GM21381 (cell line): Measurements from ENCODE around the gene TOMM7.

ENCODE experiments used
- ATAC-seq: cut with Tn5 transposase; IDR thresholded peaks from one replicate; pipeline ENCODE4 v1.9.1; 2021; ENCODE audit warnings: mild to moderate bottlenecking, moderate library complexity; ENCODE audit not compliant: unreplicated experiment

Gene TOMM7

DNA sequence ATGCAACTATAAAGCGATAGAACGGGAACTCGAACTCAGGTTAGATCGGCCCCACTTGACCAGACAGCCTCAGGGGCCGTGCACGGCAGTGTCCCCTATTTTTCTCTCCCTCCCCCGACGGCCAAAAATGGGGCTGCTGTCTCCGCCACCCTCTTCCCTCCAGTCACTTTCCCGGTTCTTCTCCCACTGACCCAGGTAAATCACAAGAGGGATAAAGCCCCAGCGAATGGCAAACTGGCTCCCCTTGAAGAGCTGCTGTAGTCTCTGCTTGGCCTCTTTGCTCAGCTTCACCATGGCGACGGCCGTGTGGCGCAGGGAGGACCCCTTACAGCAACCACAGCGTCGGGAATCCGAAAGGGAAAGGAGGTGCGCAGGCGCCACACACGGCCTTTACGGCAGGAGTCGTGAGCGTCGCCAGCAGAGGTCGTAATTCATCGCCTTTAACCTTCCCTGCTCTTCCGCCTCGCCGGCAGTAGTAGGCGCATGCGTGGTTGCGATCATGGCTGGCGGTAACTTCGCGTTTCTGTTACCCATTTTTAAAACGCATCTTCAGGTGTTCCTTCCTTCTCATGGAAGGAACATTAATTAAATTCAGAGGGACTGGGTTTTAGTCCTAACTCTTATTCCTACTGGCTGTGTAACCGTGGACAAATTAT lies at the start of gene TOMM7:
TOMM7 (minus strand) TSS at position 364 of the 656 bp plus-strand sequence; CDS start at position 294, 70 bp downstream.
- ATAC-seq, result peak; percentile 86

- peak; percentile 96 for ATAC-seq
Observed at GRCh38 chr7:22872096-22872807, 49.6 kb upstream of the TOMM7 start.

DNA sequence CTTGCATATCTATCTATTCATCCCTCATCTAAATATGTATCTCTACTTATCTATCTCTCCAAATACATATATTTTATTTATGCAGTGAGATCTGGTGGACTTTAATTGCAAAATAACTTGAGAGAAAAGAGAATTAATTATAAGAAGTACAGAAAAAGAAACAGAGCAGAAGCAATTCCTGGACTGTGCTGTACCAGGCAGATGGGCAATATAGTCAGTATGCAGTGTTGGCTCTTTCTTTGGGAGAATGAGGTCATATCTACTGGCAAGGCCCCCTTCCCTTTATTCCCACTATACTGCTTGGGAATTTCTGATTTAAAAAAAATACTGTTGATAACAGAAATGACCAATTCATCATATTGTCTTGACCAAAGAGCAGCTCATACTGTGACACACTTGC lies 49.0 kb upstream of the TOMM7 start:
- no peak for ATAC-seq

GRCh38 chr7:22868509-22868908 lies 45.9 kb upstream of the TOMM7 start:
- no peak for ATAC-seq

GRCh38 chr7:22867589-22867988 lies 44.9 kb upstream of the TOMM7 start:
- ATAC-seq, result no peak

DNA sequence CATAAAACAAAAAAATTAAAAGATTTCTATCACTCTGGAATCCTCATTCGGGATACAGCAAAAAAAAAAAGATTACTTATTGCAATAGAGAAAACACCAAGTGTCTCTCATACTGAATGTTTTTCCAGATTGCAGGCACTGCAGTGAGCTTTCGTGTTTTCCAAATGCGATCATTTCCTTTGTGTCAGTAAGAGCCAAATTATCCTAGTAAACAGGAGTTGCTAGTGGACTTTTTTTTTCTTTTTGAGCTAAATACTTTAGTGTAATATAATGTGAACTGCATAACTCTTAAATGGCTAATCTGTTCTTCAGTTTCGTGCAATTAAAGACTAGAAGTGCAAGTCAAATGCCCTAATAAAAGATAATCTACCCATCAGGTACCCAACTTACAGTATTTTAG lies 44.4 kb upstream of the TOMM7 start:
- ATAC-seq, result no peak

DNA sequence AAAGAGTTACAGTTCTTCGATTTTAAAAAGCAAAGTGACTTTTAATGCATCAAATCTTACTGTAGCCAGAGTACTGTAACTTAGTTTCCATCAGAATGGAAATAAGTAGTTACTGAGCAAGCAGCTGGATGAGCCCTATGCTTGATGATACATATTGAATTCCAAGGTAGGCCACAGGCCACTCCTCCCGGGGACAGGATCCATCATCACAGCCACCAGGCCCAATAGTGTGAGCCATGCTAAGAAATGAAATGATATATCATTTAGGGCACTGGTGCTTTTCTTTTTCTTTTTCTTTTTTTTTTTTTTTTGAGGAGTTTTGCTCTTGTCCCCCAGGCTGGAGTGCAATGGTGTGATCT lies 42.9 kb upstream of the TOMM7 start:
- no peak for ATAC-seq

DNA sequence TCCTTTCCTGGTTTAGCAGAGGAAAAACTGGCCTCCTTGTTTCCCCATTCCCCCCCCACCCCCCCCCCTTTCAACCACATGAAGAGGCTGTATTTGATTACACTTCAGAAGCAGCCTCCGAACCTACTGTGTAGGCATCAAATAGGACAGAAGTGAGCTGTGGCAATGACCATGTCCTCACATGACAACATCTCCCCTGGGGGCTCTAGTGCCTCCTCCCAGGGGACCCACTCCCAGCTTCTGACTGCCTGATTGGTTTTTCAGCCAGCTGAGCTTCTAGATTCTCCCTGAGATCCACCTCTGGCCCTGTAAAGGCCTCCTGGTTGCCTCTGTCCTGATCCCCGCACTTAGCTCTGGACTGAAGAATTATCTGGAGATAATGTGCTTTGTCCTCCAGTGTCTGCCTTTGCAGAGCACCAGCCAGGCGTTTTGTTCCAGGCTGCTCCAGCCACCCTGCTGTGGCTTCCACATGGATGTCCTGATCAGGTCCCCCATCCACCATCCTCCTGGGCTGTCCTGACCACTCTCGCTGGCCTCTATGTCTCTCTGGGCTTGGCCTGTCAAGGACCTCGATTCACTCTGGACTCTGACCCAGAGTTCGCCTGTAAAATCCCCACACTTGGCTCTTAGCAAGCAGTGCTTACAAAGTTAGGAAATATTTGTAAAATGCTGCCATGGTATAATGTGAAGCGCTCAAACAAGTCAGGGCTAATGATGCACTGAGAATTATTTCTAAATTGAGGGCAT lies 42.4 kb upstream of the TOMM7 start:
- no peak for ATAC-seq

DNA sequence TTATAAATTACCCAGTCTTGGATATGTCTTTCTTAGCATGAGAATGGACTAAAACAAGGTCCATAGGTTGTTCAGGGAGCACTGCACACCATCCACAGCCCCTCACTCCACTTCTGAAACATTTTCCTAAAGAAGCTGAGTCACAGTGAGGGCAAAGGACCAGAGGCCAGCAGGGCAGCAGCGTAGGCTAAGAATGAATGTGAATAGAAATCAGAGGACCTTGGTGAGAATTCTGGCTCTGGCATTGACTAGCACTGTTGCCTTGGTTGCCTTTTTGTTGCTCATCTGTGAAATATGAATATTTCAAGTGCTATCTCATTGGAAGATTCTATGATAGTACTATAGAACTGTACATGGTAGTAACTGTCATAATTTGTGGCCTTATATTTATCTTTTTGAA lies 41.7 kb upstream of the TOMM7 start:
- no peak for ATAC-seq

DNA sequence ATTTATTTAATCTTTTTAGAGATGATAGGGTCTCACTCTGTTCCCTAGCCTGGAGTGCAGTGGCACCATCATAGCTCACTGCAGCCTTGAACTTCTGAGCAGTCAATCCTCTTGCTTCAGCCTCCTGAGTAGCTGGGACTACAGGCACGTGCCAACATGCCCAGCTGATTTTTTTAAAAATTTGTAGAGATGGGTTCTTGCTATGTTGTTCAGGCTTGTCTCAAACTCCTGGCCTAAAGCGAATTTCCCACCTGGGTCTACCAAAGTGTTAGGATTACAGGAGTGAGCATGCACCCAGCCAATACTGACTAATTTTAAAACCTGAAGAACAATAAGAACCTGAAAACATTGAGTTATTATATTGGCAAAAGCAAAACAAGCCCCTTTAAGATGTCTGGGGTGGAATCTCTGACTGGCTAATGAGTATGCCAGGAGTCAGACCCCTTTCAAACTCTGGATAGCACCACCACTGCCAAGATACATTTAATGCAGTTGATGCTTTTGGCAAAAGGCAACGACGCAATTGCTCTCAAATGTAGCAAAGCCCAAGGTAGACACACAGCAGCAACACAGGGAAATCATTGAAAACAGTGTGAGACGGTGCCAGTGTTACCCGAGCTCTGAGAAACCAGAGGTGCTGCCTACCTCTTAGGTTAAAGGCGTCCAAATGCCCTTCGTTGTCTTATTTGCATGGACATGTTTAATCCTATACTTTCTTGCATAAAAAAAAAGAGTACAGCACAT lies 40.7 kb upstream of the TOMM7 start:
- ATAC-seq, result no peak

DNA sequence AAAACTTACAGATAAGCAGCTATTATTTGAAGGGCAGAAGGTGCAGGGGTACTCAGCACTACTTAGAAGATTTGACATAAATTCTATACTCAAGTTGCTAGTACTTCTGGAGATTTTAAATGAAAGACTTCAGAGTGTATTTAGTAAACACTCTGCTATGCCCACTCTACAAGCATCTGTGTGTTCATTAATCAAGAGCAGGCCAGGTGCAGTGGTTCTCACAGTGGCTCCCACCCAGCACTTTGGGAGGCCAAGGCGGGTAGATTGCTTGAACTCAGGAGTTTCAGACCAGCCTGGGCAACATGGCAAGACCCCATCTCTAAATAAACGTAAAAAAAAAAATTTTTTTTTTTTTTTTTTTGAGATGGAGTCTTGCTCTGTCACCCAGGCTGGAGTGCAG lies 38.9 kb upstream of the TOMM7 start:
- no peak for ATAC-seq

GRCh38 chr7:22860784-22861482 lies 38.3 kb upstream of the TOMM7 start:
- ATAC-seq, result no peak

GRCh38 chr7:22860337-22860736 lies 37.7 kb upstream of the TOMM7 start:
- no peak for ATAC-seq

GRCh38 chr7:22859641-22860290 lies 37.1 kb upstream of the TOMM7 start:
- ATAC-seq, result no peak

DNA sequence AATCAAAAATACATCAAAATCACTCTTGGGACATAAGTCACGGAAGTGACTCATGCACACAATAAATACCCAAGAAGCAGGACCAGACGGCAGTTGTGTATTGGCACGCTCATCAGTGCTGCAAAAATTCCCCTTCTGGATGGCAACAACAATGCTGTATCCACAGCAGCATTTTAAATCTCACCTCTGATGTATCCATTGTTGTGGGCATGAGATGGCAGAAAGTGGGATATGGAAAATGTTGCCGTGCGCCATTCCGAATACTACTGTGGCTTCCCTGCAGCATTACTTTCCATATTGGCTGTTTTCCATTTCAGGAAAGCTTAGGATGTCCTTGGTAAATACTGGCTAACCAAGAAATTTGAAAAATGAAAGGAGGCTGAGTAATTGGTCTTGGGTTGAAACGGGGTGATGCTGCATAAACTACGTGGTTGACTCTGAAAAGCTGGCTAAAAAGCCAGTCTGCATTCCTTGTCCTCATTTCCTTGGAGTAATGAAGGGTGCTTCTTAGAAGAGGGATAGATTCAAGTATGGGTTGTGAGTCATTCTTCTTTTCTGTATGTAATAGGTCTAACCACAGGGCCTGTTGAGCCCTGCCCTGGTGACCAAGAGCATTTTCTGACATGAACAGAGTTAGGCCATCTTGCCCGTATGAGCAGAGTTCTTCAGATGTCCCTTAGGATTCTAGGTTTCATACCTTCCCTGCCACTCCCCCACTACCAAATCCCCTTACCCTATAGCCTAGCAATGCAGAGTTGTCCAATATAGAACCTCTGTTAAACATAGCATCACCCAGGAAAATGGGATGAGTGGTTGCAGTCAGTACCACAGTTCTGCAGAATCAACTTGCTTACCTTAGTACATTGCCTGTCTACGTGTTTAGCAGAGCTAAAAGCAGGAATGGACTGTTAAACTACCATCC lies 36.3 kb upstream of the TOMM7 start:
- ATAC-seq, result no peak

DNA sequence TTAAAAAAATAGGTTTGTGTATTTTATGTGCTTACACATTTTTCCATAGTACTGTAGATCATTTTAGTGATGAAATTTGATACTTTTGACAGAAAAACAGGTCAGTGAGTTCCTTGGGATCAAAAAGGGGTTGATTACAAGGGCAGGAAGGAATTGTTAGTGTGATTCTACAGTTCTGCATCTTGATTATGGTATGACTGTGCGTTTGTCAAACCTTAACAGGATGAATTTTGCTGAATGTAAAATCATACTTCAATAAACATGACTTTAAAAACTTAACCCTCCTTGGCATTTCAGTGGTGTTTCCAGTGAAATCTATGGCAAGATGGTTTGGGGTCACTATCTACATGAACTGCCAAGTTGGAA lies 35.6 kb upstream of the TOMM7 start:
- no peak for ATAC-seq

- no peak for ATAC-seq
Observed at GRCh38 chr7:22856416-22856815, 33.8 kb upstream of the TOMM7 start.

GRCh38 chr7:22855049-22855392 lies 32.4 kb upstream of the TOMM7 start:
- no peak for ATAC-seq
